Hematopoietic multipotent progenitor cell treated with erythropoietin and hydrocortisone succinate and interleukin-3 and kit ligand, for 4 days (in vitro differentiated cells): ENCODE data around the gene MUS81.
A peak's percentile ranks its signal among the peaks of the same experiment; 100 is the strongest.
"Not testable (repeated sequence)": the region's sequence is repeated elsewhere in the genome, so short reads cannot be mapped to it uniquely, and the experiment has no call there.

Experiments used
- DNase-seq: peaks from one replicate; pipeline ENCODE4 v3.0.0-alpha.2; 2015

The MUS81 gene

GRCh38 chr11:65848693-65849092 lies 11.5 kb upstream of the MUS81 start:
- DNase-seq = not testable (repeated sequence)

- DNase-seq = no peak
Observed at GRCh38 chr11:65849366-65849765, 10.9 kb upstream of the MUS81 start.

- DNase-seq = no peak
Observed at GRCh38 chr11:65849771-65850216, 10.4 kb upstream of the MUS81 start.

GRCh38 chr11:65850217-65851082 lies 9.8 kb upstream of the MUS81 start:
- no peak for DNase-seq

- DNase-seq = peak; percentile 61
Observed at GRCh38 chr11:65851083-65851579, 9.1 kb upstream of the MUS81 start.

GRCh38 chr11:65851811-65852507 lies 8.3 kb upstream of the MUS81 start:
- DNase-seq = no peak

- DNase-seq = no peak
Observed at GRCh38 chr11:65852508-65853245, 7.6 kb upstream of the MUS81 start.

- DNase-seq = no peak
Observed at GRCh38 chr11:65853246-65853979, 6.8 kb upstream of the MUS81 start.

- no peak for DNase-seq
Observed at GRCh38 chr11:65854161-65854592, 6.1 kb upstream of the MUS81 start.

- no peak for DNase-seq
Observed at GRCh38 chr11:65854852-65855837, 5.1 kb upstream of the MUS81 start.

GRCh38 chr11:65855927-65856363 lies 4.3 kb upstream of the MUS81 start:
- no peak for DNase-seq

GRCh38 chr11:65856689-65857499 lies 3.3 kb upstream of the MUS81 start:
- DNase-seq = peak; percentile 92

- DNase-seq = peak; percentile 76
Observed at GRCh38 chr11:65857500-65857852, 2.8 kb upstream of the MUS81 start.

GRCh38 chr11:65857853-65858680 lies 2.2 kb upstream of the MUS81 start, which contains the start of gene CFL1:
TSS of gene CFL1 (minus strand) at chr11:65858180. CDS start at chr11:65858099, 81 bp downstream.
- DNase-seq = peak; percentile 99

- DNase-seq = no peak
Observed at GRCh38 chr11:65858681-65859087, 1.5 kb upstream of the MUS81 start.

GRCh38 chr11:65859095-65859811 lies 980 bp upstream of the MUS81 start:
- peak; percentile 100 for DNase-seq

GRCh38 chr11:65859812-65860277 lies 388 bp upstream of the MUS81 start:
- DNase-seq = no peak

GRCh38 chr11:65861165-65861505 lies 902 bp downstream of the MUS81 start:
- DNase-seq = no peak
